Measurements from ENCODE around the gene AK9. TPM values are rescaled to one million over a fixed set of nuclear protein-coding genes. Genes with fewer than 3 reads are reported as not detected.

The AK9 gene
- total and polyA plus RNA-seq, 10 of the 15 experiments (the other 5 are each of a cell fraction or from before 2014, with no cell fraction given) = 2.1 to 7.4 (median 4.2) TPM

- TF ChIP-seq E2F8 (IDR thresholded peaks at IDR 0.05; ENCODE audit: low read depth, partially characterized antibody) (no peak), WRNIP1 (IDR thresholded peaks at IDR 0.05; ENCODE audit: borderline replicate concordance, low read depth, low read length) (no peak), MLLT1 (IDR thresholded peaks at IDR 0.05) (peak; percentile 13; the same call in 1 of the 2 replicates), SUZ12 (IDR thresholded peaks at IDR 0.05; ENCODE audit: unreplicated experiment) (no peak), SIN3A (IDR thresholded peaks at IDR 0.05; ENCODE audit: low read depth, low read length) (no peak), RAD51 (IDR thresholded peaks at IDR 0.05) (no peak), IRF4 (IDR thresholded peaks at IDR 0.05; ENCODE audit: low read depth, low read length) (peak; percentile 48; the same call in 1 of the 2 replicates), SMARCA5 (IDR thresholded peaks at IDR 0.05) (peak; percentile 54; the same call in 1 of the 2 replicates), RCOR1 (conservative IDR thresholded peaks at IDR 0.05; ENCODE audit: low read depth, low read length) (no peak), HCFC1 (IDR thresholded peaks at IDR 0.05; ENCODE audit: low read length) (no peak), USF2 (IDR thresholded peaks at IDR 0.05; ENCODE audit: borderline replicate concordance, low read depth, low read length) (no peak), POLR2AphosphoS2 (IDR thresholded peaks at IDR 0.05; ENCODE audit: low read depth, low read length) (0 out of 2 replicates have a peak, but pooled peaks have one; percentile 21), IRF5 (IDR thresholded peaks at IDR 0.05; ENCODE audit: borderline replicate concordance) (no peak), ZNF622 (IDR thresholded peaks at IDR 0.05) (no peak), CHD1 (IDR thresholded peaks at IDR 0.05; ENCODE audit: low read depth, low read length) (no peak), MAX (IDR thresholded peaks at IDR 0.05; ENCODE audit: low read depth, low read length) (peak; percentile 81), STAT3 (IDR thresholded peaks at IDR 0.05; ENCODE audit: low read depth, low read length) (no peak), ATF2 (IDR thresholded peaks at IDR 0.05; ENCODE audit: low read length) (no peak), KAT2A (conservative IDR thresholded peaks at IDR 0.05; ENCODE audit: control insufficient read depth, low read depth, low read length) (no peak), LARP7 (IDR thresholded peaks at IDR 0.05) (peak; percentile 57)
Measured at GRCh38 chr6:109454496-109455436, 236.2 kb downstream of the AK9 start (continued).

Measured in GM12878 (cell line).